G401.6 (cell line): ENCODE data around the gene HIPK1.

Source experiments
- FAIRE-seq: peaks from 2 replicates; lab custom pipeline; 2012; peaks lifted over from hg19 to GRCh38; lab: Jason Lieb, UNC

The HIPK1 gene

DNA sequence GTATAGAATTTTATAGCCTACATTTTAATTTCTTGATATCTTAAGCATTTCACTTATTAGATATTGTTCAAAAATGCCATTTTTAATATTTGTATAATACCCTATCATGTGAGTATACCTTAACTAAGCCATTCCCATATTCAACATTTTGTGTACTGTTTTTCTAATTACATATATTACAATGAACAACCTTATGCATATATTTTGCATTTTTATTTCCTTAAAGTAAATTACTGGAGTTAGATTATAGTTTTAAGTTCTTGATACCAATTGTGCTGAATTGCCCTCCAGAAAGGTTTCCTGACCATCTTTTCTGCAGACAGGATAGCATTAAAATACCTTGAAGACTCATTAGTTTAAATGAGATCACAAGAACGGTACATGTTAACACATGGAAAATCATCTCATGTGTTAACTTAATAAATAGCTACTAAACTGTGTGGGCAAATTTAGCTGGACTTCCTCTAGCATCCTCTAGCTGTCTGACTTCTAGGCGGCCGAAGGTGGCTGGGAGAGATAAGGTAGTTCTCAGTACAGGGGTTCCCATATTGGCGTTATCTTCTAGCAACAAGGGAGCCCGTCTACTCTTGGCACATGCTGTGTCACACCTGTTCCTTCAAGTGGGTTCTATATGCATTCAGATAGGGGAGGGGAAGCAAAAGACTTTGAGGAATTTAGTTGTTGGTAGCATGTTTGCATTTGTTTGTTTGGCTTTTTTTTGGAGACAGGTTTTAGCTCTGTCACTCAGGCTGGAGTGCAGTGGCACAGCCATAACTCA lies 15.0 kb upstream of the HIPK1 start:
- FAIRE-seq = no peak

DNA sequence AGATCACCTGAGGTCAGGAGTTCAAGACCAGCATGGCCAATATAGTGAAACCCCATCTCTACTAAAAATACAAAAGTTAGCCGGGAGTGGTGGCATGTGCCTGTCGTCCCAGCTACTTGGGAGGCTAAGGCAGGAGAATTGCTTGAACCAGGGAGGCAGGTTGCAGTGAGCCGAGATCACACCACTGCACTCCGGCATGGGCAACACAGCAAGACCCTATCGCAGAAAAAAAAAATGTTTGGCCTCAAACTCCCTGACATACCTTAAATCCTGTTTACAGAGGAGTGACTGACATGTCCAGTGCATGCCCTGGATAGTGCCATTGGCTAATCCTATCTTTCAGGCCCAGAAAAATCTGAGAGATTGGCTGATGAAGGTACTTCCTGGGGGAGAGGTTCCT lies 12.2 kb upstream of the HIPK1 start:
- FAIRE-seq = no peak

GRCh38 chr1:113917400-113918082 lies 11.6 kb upstream of the HIPK1 start:
- FAIRE-seq = no peak

GRCh38 chr1:113918243-113918642 lies 10.9 kb upstream of the HIPK1 start:
- no peak for FAIRE-seq

GRCh38 chr1:113922957-113923356 lies 6.2 kb upstream of the HIPK1 start:
- no peak for FAIRE-seq

DNA sequence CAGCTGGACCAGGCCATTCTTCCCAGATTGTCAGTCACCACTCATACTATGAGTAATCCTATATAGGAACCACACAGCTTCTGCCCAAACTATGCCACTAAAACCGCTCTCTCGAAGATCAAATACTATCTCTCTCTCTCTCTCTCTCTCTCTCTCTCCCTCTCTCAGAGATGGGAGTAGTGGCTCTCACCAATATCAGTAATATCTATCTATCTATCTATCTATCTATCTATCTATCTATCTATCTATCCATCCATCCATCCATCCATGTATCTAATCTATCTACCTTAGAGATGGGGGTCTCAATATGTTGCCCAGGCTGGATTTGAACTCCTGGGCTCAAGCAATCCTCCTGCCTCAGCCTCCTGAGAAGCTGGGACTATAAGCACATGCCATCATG lies 4.7 kb upstream of the HIPK1 start:
- no peak for FAIRE-seq

DNA sequence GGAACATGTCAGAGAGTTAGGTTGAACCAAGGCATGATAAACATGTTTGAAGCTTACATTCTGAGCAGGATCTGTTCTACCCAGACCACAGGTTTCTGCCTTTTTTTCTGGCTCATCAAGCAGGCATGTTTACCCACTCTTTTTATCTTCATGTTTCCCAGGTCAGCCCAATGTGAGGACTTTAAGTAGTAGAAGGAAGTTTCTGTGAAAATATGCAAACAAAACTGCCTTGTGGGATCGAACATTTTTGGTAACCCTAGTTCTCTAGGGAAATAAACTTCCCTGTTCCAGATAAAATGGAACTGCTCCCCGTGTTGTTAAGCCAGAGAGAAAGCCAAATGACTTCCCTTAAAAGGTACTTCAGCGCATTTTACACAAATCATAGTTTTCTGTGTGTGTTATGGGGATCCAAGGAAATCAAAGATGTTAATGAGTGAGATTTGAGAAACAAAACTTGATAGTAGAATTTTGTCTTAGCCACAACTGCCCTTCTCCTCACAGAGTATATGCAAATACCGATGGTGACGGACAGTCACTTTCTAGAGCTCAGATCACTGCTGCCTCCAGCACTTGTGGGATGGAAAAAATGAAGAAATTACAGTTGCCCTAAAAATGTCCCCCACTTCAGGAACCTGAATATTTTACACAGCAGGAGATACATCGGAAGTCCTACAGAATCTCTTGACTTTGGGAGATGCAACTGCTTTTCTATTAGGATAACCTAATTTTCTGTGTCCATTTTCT lies 765 bp upstream of the HIPK1 start:
- FAIRE-seq = no peak

DNA sequence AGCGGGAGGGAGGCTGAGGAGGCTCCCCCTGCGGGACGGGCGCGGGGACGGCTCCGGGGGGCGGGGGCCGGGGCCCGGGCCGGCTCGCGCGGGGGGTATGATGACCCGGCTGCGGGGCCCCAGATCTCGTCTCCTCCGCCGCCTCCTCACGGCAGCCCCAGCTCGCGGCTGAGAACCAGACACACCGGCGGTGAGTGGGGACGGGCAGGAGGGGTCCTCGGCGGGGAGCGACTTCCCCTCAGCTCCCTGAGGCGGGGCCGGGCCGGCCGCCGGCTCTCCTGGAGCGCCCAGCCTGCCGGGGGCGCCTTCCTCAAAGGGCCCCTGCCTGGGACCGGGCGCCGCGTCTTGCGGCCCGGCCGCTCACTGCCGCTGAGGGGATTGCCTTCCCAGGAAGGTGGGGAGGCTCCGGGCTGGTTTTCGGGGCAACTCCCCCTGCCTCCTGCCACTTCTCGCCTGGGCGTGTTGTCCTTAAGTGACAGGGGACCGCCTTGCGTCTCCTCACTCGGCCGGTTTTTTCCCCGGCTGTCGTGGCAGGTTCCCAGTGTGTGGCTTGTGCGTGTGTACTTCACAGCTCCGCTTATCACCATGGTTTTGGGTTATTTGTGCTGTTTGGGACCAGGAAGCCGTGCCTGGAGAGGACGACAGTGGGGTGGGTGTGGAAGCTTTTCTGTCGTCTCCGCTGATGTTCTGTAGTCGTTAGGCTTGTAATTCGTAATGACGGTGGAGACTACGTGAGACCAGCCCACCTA lies 800 bp downstream of the HIPK1 start:
- FAIRE-seq = no peak

DNA sequence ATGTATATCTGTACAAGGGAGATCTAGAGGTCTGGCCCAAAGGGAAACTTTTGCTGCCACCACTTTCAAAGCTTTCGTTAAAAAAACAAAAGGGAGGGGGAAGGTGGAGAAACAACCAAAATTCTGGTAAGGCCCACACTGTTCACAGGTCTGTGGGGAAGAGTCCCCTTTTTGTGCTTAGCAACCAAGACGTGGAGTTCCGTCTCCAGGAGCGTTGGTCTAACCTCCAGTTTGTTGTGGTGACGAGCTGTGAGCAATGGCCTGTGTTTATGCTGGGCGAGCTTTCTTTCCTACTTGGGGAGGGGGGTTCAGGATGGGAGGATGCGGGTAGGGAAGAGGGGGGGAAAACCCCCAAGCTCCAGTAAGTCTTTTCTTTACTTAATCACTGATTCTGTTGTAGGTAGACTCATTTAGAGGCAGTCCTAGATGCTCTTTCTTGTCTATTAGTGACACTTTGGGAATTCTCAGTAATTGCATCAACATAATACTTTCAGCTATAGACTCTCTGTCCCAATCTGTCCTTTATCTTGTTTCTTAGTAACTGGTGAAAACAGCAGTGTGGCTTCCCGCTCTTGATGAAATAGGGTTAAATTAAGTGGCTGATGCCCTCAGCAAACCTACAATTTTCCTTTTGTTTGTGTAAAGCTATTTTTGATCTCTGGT lies 1.5 kb downstream of the HIPK1 start:
- FAIRE-seq = no peak

DNA sequence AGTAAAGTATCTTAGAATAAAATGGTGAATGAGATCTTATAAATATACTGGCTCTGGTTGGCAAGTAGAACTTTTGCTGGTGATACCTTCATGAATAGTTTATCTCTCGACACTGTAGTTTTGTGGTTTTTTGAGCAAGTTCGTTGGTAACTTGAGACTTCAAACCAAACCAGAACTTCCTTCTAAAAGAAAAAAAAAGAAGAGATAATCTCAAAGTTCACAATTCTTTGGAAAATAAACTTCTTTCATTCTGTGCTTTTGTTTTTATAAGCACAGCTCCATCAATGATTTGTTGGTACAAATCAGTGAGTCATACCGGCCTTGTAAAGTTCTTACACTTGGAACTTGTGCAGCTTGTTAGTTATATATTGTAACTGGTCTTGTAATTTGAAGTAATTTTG lies 2.3 kb downstream of the HIPK1 start:
- FAIRE-seq = no peak

- no peak for FAIRE-seq
Observed at GRCh38 chr1:113934006-113934405, 4.9 kb downstream of the HIPK1 start.

DNA sequence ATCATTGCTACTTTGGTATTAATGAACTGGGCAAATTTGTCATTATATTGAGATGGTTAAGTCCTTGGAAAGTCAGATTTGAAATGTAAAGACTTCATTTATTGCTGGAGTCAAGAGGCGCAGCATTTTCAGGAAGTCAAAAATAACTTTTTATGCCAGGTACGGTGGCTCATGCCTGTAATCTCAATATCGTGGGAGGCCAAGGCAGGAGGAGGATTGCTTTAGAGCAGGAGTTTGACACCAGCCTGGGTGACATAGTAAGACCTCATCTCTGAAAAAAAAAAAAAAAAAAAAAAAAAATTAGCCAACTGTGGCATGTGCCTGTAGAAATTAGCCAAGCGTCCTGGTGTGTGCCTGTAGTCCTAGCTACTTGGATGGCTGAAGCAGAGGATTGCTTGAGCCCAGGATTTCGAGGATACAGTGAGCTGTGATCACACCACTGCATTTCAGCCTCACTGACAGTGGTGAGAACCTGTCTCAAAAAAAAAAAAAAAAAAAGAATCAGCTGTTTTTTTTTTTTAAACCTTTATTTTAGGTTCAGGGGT lies 5.5 kb downstream of the HIPK1 start:
- FAIRE-seq = no peak

DNA sequence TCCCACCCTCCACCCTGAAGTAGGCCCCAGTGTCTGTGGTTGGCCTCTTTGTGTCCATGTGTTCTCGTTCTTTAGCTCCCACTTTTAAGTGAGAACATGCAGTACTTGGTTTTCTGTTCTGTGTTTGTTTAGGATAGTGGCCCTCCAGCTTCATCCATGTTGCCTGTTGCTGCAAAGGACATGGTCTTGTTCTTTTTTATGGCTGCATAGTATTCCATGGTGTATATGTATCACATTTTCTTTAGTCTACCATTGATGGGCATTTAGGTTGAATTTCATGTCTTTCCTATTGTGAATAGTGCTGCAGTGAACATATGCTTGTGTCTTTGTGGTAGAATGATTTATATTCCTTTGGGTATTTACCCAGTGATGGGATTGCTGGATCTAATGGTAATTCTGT lies 6.1 kb downstream of the HIPK1 start:
- FAIRE-seq = no peak

DNA sequence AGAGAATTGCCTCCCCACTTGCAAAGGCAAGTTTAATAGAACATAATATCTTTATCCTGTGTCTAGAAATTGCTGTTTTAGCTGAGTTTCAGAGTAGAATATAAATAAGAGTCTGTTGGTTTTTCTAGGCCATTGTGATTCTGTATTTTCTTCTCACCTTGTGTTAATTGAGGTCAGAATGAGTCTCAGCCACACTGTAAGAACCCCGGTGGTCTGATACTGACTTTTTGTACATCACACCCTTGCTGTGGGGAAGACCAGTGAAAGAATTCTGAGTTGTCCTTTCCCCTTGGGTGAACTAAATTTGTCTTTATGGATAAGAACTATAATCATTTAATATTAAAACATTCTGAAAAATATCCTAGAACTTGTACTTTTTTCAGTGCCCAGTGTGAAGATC lies 6.8 kb downstream of the HIPK1 start:
- FAIRE-seq = no peak

GRCh38 chr1:113937146-113937545 lies 8.0 kb downstream of the HIPK1 start:
- FAIRE-seq = no peak

DNA sequence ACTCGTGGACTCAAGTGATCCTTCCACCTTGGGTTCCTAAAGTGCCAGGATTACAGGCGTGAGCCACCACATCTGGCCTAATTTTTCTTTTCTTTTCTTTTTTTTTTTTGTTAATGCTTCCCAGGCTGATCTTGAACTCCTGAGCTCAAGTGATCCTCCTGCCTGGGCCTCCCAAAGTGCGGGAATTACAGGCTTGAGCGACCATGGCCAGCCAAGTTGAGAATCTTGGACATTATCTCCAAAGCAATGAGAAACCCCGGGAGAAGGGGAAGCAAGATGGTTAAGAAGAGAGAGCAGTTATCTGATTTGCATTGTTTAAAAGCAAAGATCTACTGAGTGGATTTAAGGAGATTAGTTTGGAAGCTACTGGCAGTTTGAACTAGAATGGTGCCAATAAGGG lies 9.1 kb downstream of the HIPK1 start:
- FAIRE-seq = no peak

- FAIRE-seq = no peak
Observed at GRCh38 chr1:113940365-113941244, 11.5 kb downstream of the HIPK1 start.

- FAIRE-seq = no peak
Observed at GRCh38 chr1:113941245-113941559, 12.1 kb downstream of the HIPK1 start.

DNA sequence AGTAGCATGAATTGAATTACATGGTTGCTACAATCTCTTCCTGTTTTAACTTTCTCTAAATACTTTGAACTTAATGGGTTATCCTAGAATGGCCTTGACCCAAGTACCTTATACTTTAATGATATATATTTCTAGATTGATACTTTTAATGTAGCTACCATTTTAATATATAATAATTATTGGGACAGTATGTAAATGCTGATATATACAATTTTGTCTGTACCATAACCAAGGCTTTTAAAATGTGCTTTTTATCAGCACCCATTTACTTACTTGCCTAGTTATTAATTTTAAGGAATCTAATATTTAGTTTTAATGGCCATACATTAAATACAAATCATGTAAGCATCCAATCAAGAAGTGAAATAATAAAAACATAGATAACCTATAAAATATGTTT lies 13.4 kb downstream of the HIPK1 start:
- FAIRE-seq = no peak

- FAIRE-seq = no peak
Observed at GRCh38 chr1:113943028-113943811, 14.1 kb downstream of the HIPK1 start.
